Endodermal cell (in vitro differentiated cells): ENCODE data around the gene ADGRD1. TPM values are rescaled to one million over a fixed set of nuclear protein-coding genes. Genes with fewer than 3 reads are reported as not detected.

Experiments used
- DNase-seq: peaks from one replicate; pipeline ENCODE4 v3.0.0-alpha.2; 2017
- H3K27ac ChIP-seq: 2 replicates; pipeline ENCODE4 v1.5.1; 2013; ENCODE audit warnings: mild to moderate bottlenecking, low read depth, low read length, moderate library complexity
- H3K27me3 ChIP-seq: 2 replicates; pipeline ENCODE4 v1.6.1; 2013; ENCODE audit warnings: mild to moderate bottlenecking, low read length, moderate library complexity; ENCODE audit not compliant: insufficient read depth, control insufficient read depth, poor library complexity, severe bottlenecking
- H3K36me3 ChIP-seq: 2 replicates; pipeline ENCODE4 v1.7.0; 2013; ENCODE audit warnings: mild to moderate bottlenecking, low read length, moderate library complexity; ENCODE audit not compliant: control insufficient read depth, insufficient read depth
- H3K4me1 ChIP-seq: one replicate; pipeline ENCODE4 v1.7.0; 2013; ENCODE audit warnings: low read length; ENCODE audit not compliant: control insufficient read depth, insufficient read depth
- H3K4me3 ChIP-seq: 2 replicates; pipeline ENCODE4 v1.5.1; 2013; ENCODE audit warnings: mild to moderate bottlenecking, low read length, moderate library complexity
- H3K9ac ChIP-seq: 2 replicates; pipeline ENCODE4 v1.6.1; 2013; ENCODE audit warnings: mild to moderate bottlenecking, low read length, moderate library complexity; ENCODE audit not compliant: poor library complexity, severe bottlenecking; ENCODE audit errors: extremely low read depth
- H3K9me3 ChIP-seq: 2 replicates; pipeline ENCODE4 v1.6.1; 2013; ENCODE audit warnings: mild to moderate bottlenecking, low read length, moderate library complexity; ENCODE audit not compliant: control insufficient read depth
- H3K27ac Mint-ChIP-seq: 2 replicates; pipeline ENCODE4 v1.8.0; 2020; ENCODE audit warnings: mixed read lengths
- H3K27me3 Mint-ChIP-seq: 2 replicates; pipeline ENCODE4 v1.8.0; 2021; ENCODE audit warnings: mild to moderate bottlenecking, mixed read lengths; ENCODE audit not compliant: insufficient read depth
- H3K36me3 Mint-ChIP-seq: 2 replicates; pipeline ENCODE4 v1.8.0; 2020; ENCODE audit warnings: low read depth, mixed read lengths
- H3K4me1 Mint-ChIP-seq: 2 replicates; pipeline ENCODE4 v1.8.0; 2020; ENCODE audit warnings: mixed read lengths
- H3K4me3 Mint-ChIP-seq: 2 replicates; pipeline ENCODE4 v1.8.0; 2020; ENCODE audit warnings: mild to moderate bottlenecking, moderate library complexity, mixed read lengths
- H3K9me3 Mint-ChIP-seq: 2 replicates; pipeline ENCODE4 v1.8.0; 2020; ENCODE audit warnings: mild to moderate bottlenecking, mixed read lengths
- CTCF ChIP-seq: fragments of 200-600 bp; sonication (generic); conservative IDR thresholded peaks from 2 replicates; pipeline ENCODE4 v1.5.0; 2021; ENCODE audit warnings: antibody characterized with exemption, mild to moderate bottlenecking
- WGBS, 2 experiments: methylation state at CpG; one replicate each; pipeline versions ENCODE4 v1.1.5 to v1.1.7; 2013; ENCODE audit warnings: missing lambda C conversion rate in 2 of 2, mixed read lengths in 1 of 2; ENCODE audit not compliant: insufficient coverage in 1 of 2, insufficient read length in 1 of 2; 5-methylcytosine and 5-hydroxymethylcytosine counted together
- total RNA-seq, 2 donors: library from RNA; stranded (reverse); fragmentation: NEBNext Ultra II Directional in 1 of 2; extraction: Animal tissue kit (Norgen Biotek cat#: 25700) in 1 of 2; gene quantifications; 2 replicates in 1 of 2; 3 replicates in 1 of 2; pipeline ENCODE4 v1.2.1, GENCODE V29; 2021

ADGRD1 gene
- total RNA-seq, 2 donors from 2014 or later, result 1.3 to 2.9 TPM

- no peak for DNase-seq
- H3K27me3 Mint-ChIP-seq, result no peaks in the 10 kb centered on the region
- Histone ChIP-seq H3K27ac (no peak overlapping the region), H3K9ac (no peak overlapping the region), H3K4me1 (peaks cover 3% of the 10 kb centered on the region), H3K4me3 (no peak overlapping the region), H3K27me3 (no peaks in the 10 kb centered on the region), H3K36me3 (no peaks in the 10 kb centered on the region), H3K9me3 (no peaks in the 10 kb centered on the region)
- H3K9me3 Mint-ChIP-seq, result no peaks in the 10 kb centered on the region
- H3K4me3 Mint-ChIP-seq, result no peak overlapping the region
- H3K27ac Mint-ChIP-seq, result no peak overlapping the region
- TF ChIP-seq CTCF, result no peak
- peaks cover 3% of the 10 kb centered on the region for H3K4me1 Mint-ChIP-seq
- WGBS, 2 experiments, result 91% methylated on average over 3 of the region's 3 CpGs; no CpG with 5 or more reads in 1 of the 2 experiments
- H3K36me3 Mint-ChIP-seq, result no peaks in the 10 kb centered on the region
These were observed 6.4 kb downstream of the ADGRD1 start for GRCh38 chr12:130960058-130960457.

- Mint-ChIP-seq H3K4me3 (no peak overlapping the region), H3K9me3 (no peaks in the 10 kb centered on the region), H3K27ac (no peak overlapping the region), H3K4me1 (no peaks in the 10 kb centered on the region), H3K27me3 (no peaks in the 10 kb centered on the region), H3K36me3 (no peaks in the 10 kb centered on the region)
- TF ChIP-seq CTCF, result no peak
- no peaks in the 10 kb centered on the region for H3K36me3 ChIP-seq
- no peak overlapping the region for H3K4me3 ChIP-seq
- no peaks in the 10 kb centered on the region for H3K27me3 ChIP-seq
- WGBS, 2 experiments, result 95% methylated on average over 7 to 8 of the region's 8 CpGs
- DNase-seq, result no peak
- no peak overlapping the region for H3K27ac ChIP-seq
- no peaks in the 10 kb centered on the region for H3K4me1 ChIP-seq
- no peak overlapping the region for H3K9ac ChIP-seq
- no peaks in the 10 kb centered on the region for H3K9me3 ChIP-seq
These were observed 7.1 kb downstream of the ADGRD1 start for GRCh38 chr12:130960787-130961186.

- Histone ChIP-seq H3K4me1 (no peaks in the 10 kb centered on the region), H3K4me3 (no peak overlapping the region), H3K36me3 (no peaks in the 10 kb centered on the region), H3K27ac (no peak overlapping the region), H3K9me3 (no peaks in the 10 kb centered on the region), H3K27me3 (no peaks in the 10 kb centered on the region), H3K9ac (no peak overlapping the region)
- Mint-ChIP-seq H3K27me3 (no peaks in the 10 kb centered on the region), H3K36me3 (no peaks in the 10 kb centered on the region), H3K4me1 (no peaks in the 10 kb centered on the region), H3K4me3 (no peak overlapping the region), H3K27ac (no peak overlapping the region), H3K9me3 (no peaks in the 10 kb centered on the region)
- WGBS, 2 experiments, result 92 to 95% methylated on average over 7 to 9 of the region's 9 CpGs
- DNase-seq, result no peak
- no peak for TF ChIP-seq CTCF
These were observed 8.3 kb downstream of the ADGRD1 start for GRCh38 chr12:130961921-130962451.
